Measurements from ENCODE around the gene ZNF626. TPM values are rescaled to one million over a fixed set of nuclear protein-coding genes. Genes with fewer than 3 reads are reported as not detected.
"Not testable (repeated sequence)": the region's sequence is repeated elsewhere in the genome, so short reads cannot be mapped to it uniquely, and the experiment has no call there.

ZNF626 gene
- total RNA-seq, result 1.8 and 2.2 TPM in 2 replicates

- intact Hi-C loops (cut with micrococcal nuclease), result no loop called here
Measured at GRCh38 chr19:20661150-20661819, at the start of gene ZNF626. TSS of gene ZNF626 (minus strand) at chr19:20661571. CDS start at chr19:20661446, 125 bp downstream.

GRCh38 chr19:20669263-20669662, 7.9 kb upstream of the ZNF626 start:
- intact Hi-C loops (cut with micrococcal nuclease), result no loop called here

- intact Hi-C loops (cut with micrococcal nuclease), result no loop called here
Measured at GRCh38 chr19:20667281-20667680, 5.9 kb upstream of the ZNF626 start.

GRCh38 chr19:20664901-20665781, 3.8 kb upstream of the ZNF626 start:
- intact Hi-C loops (cut with micrococcal nuclease), result no loop called here

- intact Hi-C loops (cut with micrococcal nuclease), result not testable (repeated sequence)
Measured at GRCh38 chr19:20664475-20664874, 3.1 kb upstream of the ZNF626 start.

GRCh38 chr19:20662421-20663105, 1.2 kb upstream of the ZNF626 start:
- intact Hi-C loops (cut with micrococcal nuclease), result no loop called here

GRCh38 chr19:20660473-20661140, 764 bp downstream of the ZNF626 start:
- intact Hi-C loops (cut with micrococcal nuclease), result no loop called here

GRCh38 chr19:20640545-20640944, 20.8 kb downstream of the ZNF626 start:
- intact Hi-C loops (cut with micrococcal nuclease), result no loop called here

GRCh38 chr19:20640023-20640422, 21.3 kb downstream of the ZNF626 start:
- intact Hi-C loops (cut with micrococcal nuclease), result no loop called here

GRCh38 chr19:20624560-20624959, 36.8 kb downstream of the ZNF626 start:
- intact Hi-C loops (cut with micrococcal nuclease), result not testable (repeated sequence)

GRCh38 chr19:20616071-20616470, 45.3 kb downstream of the ZNF626 start:
- intact Hi-C loops (cut with micrococcal nuclease), result no loop called here

GRCh38 chr19:20614971-20615370, 46.4 kb downstream of the ZNF626 start:
- intact Hi-C loops (cut with micrococcal nuclease), result not testable (repeated sequence)

GRCh38 chr19:20612711-20613316, 48.6 kb downstream of the ZNF626 start:
- intact Hi-C loops (cut with micrococcal nuclease), result no loop called here

GRCh38 chr19:20611866-20612265, 49.5 kb downstream of the ZNF626 start:
- intact Hi-C loops (cut with micrococcal nuclease), result no loop called here

- intact Hi-C loops (cut with micrococcal nuclease), result no loop called here
Measured at GRCh38 chr19:20607943-20608342, 53.4 kb downstream of the ZNF626 start.

Other genes with a start within 250 kb of the ZNF626 start
- gene ZNF737, start 95.8 kb downstream of the ZNF626 start, total RNA-seq, result 9.0 and 10.6 TPM in 2 replicates
- gene ZNF66, start 114.7 kb upstream of the ZNF626 start, total RNA-seq, result 12.1 and 14.0 TPM in 2 replicates